ENCODE data around the gene CPVL.

The CPVL gene

DNA sequence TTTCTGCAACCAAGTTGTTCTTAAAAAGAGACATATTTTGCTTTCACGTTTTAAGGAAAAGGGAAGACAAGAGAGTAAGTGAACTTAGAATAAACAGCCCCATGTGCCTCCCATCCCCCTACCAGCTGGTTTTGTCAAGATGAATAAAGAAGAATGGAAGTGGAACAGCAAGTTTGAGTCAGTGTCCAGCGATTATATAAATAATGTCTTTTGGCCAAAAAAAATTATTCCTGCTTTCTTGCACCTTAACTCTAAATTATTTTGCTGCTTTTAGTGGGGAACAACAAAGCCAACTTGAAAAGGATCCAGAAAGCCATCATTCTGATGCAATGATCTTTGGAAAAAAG, 105.8 kb downstream of the CPVL start:
- DNase-seq: no peak

DNA sequence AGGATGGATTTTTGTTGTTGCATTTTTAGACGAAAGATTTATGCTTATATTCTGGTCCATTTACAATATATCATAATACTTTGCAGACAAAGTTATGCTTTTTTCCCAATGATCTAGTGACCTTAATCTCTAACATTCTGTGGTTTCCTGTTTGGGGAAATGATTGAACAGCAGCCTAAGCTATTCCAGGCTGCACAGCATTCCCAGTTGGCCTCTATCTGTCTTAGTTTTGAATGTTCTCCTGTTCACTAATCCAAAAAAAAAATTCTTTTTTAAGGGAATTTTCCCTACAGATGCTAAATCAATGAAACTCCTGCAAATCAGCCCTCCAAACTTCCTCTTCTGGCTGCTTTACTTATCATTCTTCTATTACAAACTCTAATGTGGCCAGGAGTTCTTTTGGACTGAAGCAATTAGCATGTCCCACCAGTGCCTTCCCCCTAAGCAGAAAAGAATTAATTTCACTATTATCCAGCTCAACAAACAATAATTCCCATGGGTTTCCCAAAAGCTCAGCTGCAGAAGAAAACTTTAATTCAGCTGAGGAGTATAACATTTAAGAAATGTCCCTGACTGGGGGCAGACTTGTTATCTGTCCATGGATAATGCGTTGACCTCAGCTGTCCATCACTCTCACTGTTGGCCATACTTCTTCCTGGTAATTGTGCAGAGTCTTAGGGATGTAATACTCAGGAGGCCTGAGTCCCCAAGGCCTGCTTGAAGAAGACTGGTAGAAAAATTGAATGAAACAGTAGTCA, 106.3 kb downstream of the CPVL start:
- no peak for DNase-seq

DNA sequence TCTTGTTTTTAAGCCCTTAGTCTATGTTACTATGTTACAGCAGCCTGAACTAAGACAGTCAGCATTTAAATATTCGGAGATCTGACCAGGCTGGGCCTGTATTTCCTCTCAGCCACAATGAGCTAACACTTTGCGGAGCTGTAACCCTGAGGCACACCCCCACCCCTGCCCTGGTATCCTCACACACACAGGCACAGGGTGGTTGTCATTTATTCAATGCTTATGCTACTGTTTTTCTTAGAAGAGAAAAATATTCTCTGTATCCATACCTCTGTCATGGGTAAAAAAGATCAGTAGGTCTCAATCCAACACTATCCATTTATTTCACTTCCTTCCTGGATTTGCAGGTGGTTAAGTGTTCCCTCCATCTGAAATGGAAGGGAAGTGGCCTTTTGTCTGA, 107.9 kb downstream of the CPVL start:
- peak; percentile 34 for DNase-seq

DNA sequence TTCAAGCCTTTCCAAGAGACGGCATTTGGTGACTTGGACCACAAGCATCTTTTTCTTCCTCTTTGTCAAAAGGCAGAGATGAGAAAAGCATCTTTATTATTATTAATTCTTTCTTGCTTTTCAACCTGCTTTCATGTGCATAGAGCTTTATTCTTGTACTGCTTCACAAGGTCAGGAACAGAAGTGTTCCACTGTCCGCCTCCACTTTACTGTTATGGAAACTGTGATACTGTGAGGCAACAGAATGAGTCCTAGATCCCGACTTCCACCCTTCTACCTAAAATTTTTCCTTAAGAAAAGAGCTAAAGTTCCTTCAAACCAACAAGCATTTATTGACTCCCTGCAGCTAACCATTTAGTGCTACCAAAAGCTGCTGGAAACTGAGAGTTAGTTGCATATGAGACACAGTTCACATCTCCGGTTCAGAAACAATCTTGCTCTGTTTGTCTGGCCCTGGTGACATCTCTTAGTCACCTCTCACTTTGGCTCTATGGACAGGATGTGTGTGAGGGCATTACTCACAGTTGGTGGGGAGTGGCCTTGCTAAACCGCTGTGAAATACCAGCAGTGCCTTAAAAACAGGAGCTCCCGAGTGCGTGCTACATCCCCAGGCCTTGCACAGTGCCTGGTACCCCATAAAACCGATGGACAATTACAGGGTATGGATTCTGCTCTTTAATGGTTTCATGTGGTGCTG, 111.1 kb downstream of the CPVL start:
- DNase-seq: peak; percentile 26

DNA sequence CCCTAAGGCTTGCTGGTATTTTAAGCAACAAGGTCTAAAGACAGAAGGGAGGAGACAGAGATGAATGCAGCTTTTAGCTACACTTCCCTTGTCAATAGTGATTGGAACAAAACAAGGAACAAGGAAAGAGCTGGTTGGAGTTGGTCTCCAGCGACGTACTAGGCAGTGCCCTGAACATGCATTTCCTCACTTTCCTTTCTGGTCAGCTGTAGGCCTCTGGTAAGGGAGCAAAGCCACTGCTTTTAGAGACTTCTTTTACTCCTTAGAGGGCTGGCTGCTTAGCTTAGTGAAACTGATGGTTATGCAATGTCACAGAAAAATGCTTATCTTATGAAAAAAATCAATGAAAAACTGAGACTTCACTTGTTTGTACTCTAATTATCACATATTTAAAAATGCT, 112.8 kb downstream of the CPVL start:
- no peak for DNase-seq

DNA sequence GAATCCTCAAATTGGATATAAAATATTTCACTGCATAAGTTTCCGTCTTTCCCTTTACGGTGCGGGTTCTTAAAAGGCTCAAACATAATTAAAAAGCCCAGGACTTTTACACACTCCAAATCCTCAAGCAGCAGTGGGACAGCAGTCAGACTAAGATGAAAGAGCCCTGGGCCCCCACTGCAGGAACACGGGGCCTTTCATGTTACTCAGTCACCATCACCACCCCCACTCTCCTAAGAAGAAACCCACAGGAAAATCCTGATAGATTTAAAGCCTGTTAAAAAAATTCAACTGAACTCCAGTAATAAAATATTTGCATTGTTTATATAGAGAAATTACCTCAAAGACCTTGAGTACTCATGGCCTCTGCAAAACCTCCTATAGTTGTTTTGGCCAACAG, 114.2 kb downstream of the CPVL start:
- no peak for DNase-seq

DNA sequence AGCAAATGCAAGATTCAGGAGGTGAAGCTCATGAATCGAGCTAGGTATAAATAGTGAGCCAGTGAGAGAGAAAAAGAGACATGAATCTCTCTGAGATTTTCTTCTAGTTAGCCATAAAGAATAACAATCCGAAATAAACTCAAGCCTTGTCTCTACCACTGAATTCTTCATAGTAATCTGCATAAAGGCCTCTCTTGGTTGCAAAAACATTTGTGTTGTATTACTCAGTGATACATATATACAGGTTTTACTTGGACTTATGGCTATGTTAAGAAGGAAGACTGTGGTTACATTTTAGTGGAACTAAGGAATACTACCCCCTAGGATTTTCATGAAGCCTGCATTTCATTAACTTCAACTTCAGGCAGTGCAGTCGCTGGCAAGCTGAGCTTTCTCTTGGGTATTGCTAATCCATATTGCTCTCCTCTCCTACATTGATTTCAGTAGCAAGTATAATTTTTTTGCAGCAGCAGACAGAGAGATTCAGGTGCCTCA, 115.5 kb downstream of the CPVL start:
- no peak for DNase-seq

DNA sequence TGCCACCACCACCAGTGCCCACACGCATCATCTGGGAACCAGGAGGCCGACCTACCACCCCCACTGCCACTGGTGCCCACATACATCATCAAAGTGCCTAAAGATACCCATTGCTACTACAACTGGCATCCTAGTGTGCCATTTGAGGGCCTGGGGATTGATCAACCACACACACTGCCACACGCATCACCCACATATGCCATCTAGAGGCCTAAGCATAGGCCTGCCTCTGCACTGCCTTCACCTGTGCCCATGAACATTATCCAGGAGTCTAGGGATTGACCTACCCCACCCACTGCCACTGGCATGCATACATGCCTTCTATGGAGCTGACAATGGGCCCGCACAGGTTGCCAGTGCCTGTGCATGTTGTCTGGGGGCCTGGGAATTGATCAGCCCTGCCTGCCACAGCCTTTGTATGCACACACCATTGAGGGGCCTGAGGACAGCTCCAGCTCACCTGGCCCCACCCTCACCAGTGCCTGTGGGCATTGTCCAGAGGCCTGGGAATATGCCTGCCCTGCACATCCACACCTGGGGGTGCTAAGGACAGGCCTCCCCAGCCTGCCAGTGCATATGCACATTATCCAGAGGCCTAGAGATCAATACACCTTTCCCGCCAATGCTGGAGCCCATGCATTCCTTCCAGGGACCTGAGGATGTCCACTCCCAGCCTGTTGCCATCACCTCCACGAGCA, 123.9 kb downstream of the CPVL start:
- no peak for DNase-seq

DNA sequence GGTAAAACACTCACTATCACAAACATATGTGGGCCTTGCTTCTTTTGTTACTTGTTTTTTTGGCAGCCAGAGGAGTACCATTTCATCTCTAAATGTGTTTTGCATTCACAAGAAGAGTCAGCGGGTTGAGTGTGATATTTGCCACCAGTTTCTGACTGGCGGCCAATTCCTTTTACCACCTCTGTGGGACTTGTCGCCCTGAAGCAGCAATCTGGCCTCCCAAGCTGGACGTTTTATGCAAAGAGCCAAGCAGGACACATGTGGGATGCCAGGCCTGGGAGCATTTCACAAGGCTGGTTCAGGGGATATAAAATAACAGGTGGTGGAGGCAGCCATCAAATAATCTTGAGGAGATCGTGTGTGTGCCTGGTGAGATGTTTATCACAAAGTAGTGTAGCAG, 126.4 kb downstream of the CPVL start:
- DNase-seq: no peak

DNA sequence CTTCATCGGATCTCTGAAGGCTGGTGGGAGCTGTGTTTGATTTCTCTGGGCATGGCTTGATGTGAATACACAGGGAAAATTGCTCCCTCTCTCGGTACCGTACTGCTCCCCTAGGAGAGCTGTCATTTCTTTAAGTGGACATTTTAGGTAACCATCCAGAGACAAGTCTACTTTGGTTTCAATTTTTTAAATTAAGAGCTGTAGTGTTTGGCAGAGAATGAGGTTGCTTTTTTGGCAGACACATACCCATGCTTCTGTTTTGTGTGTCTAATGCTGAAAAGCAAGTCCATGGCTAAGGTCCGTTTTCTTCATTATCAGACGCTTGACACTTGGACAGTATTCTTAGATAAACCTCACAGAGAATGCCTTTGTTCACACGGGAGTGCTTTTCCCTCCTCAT, 127.0 kb downstream of the CPVL start:
- DNase-seq: no peak

DNA sequence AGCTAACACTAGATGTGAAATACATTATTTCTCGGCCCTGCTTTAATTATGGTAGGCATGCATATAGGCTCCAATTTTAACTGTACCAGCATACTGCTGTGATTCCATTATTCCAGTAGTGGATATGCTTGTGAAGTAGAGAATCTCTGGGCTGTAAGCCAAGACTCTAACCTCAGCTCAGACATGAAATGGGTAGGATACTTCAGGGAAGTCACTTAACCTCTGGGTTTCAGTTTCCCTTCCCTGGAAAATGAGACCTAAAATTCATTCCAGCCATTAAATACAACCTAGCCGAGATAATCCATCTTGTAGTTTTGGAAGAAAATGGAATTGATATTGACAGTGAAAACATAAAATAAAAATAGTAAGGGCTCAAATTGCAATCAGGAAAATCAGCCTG, 128.6 kb downstream of the CPVL start:
- DNase-seq: peak; percentile 89

DNA sequence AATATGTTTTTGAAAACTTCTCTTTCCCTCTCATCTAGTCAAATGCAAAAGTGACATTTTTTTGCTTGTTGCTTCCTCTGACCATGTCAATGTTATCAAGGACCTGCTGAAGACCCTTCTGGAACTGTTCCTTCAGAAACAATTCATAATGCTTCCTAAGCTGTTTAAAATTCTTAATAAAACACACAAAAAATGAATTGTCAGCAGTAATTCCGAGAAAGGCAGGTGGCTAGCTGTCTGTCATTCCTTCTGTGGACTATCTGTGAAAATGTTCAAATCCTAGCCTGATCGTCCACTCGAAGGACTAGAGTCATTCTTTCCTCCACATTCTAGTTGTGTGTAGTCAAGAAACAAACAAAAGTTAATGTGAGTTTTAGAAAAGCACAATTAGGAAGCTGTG, 131.6 kb downstream of the CPVL start:
- no peak for DNase-seq

DNA sequence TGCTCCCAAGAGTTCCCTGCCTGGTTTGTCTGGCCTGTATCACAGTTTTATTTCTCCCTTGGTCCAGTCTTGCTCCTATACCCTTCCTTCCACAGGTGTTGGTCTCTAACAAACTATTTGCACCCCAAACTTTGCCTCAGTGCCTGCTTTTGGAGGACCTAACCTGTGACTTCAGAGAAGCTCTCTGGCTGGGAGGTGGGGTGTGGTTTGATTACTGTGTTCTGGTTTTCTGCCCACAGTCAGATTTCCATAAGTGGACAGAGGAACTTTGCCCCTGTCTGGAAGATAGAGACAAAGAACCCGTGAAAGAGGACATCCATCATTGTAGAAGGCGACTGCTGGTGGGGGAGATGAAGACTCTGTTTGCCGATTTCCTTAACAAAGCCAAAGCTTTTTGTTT, 132.4 kb downstream of the CPVL start:
- no peak for DNase-seq

DNA sequence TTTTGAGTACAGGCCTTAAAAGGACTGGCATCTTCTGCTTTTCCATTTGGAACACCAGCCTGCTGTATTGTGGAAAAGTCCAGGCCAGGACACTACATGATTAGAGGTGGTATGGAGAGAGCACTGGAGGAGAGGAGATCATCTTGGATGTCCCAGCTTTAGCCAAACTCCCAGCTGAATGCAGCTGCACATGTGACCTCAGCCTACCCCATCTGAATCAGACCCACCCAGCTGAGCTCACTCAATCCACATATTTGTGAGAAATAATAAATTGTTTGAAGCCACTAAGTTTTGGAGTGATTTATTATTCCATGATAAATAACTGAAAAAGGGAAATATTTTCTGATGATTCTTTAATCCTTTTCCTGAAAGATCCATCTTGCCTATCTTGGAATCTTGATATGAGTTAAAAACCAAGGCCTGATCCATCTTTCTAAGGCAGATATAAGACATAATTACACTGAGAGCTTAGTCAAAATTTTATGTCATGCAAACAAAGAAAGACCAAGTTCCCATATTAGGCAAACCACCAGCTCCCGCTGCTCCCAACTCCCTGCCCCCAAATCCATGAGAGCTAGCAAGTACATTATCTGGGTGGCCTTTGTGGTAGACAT, 133.1 kb downstream of the CPVL start:
- no peak for DNase-seq

DNA sequence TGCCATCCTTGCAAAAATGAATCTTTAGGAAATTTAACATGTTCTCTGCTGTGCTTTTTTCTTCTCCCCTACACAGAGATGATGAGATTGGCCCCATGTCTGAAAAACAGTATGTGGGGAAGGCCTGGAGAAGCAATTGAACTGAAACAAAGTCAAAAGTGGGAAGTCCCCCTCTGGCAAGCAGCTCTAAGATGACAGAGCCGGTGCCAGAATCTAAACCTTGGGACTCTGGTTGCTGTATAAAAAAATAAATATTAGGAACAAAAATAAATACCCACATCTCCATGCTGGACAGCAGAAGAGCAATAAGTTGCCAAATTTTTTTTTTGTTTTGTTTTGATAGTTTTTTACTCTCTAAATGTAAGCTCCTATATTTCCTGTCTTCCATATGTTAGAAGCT, 136.4 kb downstream of the CPVL start:
- DNase-seq: no peak

DNA sequence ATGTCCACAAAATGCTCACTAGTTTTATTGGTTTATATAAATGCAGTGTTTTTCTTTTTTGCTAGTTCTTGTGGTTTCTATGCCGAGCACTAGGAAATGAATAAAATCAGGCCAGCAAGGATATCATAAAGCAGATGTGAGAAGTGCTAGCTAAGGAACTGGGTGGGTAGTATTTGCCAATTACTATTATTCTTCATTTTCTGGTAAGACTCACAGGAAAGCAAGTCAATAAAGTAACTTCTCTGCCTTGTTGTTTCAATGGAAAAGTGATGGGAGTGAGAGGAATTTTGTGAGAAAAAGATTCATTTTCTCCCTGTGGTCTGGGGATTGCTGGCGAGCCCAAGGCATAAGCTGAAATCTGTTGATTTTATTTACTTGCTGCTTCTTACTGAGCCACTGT, 137.7 kb downstream of the CPVL start:
- no peak for DNase-seq

DNA sequence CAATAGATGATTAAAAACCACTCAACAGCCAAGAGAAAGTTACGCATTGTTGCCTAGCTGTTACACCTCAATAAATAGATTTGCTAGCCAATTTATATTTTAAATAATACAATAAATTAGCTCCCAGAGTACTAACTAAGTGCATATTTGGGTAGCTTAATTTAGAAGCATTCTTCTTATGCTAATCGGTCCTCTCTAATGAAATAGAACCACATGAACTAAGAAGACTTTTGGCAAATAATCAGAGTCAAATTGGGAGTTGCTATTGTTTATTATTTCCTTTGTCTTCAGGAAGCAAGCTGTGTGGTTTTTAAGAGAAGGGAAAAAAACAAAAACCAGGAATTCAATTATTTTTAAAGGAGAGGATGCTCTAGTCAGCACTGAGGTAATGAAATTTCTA, 139.2 kb downstream of the CPVL start:
- no peak for DNase-seq

DNA sequence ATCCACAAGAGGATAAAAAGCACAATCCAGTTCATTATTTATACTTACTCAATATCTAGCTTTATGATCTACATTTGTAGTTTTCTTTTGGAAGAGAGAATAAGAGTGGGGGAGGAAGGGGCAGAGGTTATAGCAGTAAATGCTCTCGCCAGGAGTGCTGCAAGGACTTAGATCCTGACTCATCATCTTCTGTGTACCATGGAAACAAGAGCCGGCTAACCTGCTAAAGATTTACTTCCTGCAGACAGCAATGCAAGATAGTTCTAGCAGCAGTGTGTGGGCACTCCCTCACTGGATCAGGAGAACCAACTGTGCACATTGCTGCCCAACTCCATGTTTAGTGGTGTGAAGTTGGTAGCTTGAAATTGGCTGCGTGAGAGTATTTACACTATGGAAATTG, 140.5 kb downstream of the CPVL start:
- no peak for DNase-seq

DNA sequence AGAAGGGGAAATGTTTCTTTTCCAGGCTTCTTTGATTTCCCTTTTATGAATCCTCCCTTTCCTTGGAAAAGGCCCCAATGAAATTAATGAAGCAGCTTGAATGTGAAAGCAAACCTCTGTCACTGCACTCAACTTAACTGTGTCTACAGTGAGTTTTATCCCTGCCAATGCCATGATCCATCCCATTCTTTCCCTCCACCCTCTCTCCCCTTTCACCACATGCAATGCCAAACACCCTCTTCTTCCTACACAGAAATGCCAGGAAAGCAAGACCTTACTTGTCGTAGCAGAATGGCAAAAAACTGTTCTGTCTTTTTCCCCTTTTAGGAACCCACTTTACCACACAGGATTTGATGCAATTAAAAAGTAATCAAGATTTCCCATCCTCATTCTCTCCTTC, 140.9 kb downstream of the CPVL start:
- no peak for DNase-seq

DNA sequence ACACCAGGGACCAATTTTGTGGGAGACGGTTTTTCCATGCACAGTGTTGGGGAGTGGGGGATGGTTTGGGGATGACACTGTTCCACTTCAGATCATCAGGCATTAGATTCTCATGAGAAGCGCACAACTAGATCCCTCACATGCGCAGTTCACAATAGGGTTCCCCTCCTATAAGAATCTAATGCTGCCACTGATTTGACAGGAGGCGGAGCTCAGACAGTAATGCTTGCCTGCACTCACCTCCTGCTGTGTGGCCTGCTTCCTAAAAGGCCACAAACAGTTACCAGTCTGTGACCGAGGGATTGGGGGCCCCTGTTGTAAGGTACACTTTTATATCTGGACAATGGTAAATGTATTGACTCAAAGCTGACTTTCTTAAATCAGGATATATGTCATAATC, 142.6 kb downstream of the CPVL start:
- no peak for DNase-seq

DNA sequence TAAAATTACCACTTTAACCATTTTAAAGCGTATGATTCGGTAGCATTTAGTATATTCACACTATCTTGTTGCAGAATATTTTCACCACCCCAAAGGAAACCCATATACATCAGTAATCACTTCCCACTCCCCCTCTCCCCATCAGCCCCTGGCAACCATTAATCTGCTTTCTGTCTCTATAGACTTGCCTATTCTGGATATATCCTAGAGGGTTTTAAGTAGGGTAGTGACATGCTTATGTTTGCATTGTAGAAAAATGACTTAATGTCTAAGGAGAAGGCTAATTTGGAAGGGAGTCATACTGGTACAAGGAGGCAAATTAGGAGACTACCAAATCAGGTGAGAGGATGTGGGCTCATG, 145.6 kb downstream of the CPVL start:
- no peak for DNase-seq

DNA sequence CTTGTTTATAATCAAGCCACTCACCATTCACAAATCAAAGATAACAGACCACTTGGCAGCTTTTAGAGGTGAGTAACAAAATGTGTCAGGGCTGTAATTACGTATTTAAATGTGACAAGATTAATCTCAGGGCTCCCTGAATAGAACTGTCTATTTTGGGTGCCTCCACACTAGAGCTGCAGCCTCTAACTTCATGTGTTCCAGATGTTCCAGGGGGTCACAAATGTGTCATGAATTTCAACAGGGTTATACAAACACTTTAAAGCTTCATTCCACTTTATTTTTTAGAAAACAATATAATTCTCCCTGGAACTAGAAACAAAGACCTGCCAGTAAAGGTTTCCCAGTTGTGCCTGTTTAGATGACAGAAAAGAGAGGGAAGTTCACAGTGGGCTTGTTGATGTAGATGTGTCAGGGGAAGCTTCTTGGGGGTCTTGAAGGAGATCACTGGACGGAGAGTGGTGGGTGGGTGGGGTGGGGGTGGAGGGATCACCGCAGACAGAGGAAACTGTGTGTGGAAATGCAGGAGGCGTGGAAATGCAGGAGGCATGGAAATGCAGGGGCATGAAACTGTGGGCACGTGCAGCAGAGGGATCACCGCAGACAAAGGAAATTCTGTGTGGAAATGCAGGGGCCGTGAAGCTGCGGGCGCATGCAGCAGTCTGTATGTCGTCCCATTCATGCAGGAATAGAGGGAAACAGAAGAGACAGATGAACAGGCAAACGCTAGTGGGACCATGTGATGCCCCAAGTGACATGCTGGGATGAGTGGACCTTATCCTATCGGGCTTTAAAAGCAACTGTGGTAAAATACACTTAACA, 146.2 kb downstream of the CPVL start:
- DNase-seq: peak; percentile 16

DNA sequence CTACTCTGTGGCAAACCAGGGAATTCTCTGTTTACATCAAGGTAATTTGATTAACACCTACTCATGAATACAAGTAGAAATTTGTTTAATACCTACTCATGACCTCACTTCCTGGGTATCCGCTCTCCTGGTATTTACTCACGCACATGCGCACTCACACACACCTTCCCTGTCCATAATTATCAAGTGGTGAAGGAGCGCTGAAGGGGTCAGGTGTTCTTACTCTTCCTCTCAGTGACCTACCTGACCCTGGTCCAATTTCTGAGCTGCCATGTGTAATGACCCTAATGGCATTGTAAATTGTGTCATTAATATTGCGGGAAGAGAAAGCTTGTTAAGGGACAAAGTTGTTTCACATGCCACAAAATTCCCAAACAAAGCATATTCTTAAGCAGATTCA, 146.9 kb downstream of the CPVL start:
- DNase-seq: peak; percentile 36
